Stimulated activated CD8-positive, alpha-beta memory T cell treated with anti-CD3 and anti-CD28 coated beads, Interleukin-4, amount 100 ng/mL, for 48 hours (primary cell): ENCODE results near the gene GRIA3.

Experiments used
- DNase-seq: peaks from one replicate; pipeline ENCODE4 v3.0.0-alpha.2; 2020

The GRIA3 gene

GRCh38 chrX:123184219-123184865 lies at the start of gene GRIA3:
TSS of gene GRIA3 (plus strand) at chrX:123184278. CDS start at chrX:123184536, 258 bp downstream.
- DNase-seq: no peak

GRCh38 chrX:123138473-123138872 lies 45.6 kb upstream of the GRIA3 start:
- no peak for DNase-seq

GRCh38 chrX:123140454-123140853 lies 43.6 kb upstream of the GRIA3 start:
- DNase-seq: no peak

GRCh38 chrX:123140904-123141303 lies 43.2 kb upstream of the GRIA3 start:
- no peak for DNase-seq

GRCh38 chrX:123153846-123154335 lies 30.2 kb upstream of the GRIA3 start:
- no peak for DNase-seq

GRCh38 chrX:123155327-123155726 lies 28.8 kb upstream of the GRIA3 start:
- no peak for DNase-seq

GRCh38 chrX:123157586-123157985 lies 26.5 kb upstream of the GRIA3 start:
- no peak for DNase-seq

GRCh38 chrX:123159403-123159802 lies 24.7 kb upstream of the GRIA3 start:
- DNase-seq: no peak

- DNase-seq: no peak
Observed at GRCh38 chrX:123167621-123168020, 16.5 kb upstream of the GRIA3 start.

GRCh38 chrX:123169247-123169901 lies 14.7 kb upstream of the GRIA3 start:
- DNase-seq: no peak

GRCh38 chrX:123170546-123170945 lies 13.5 kb upstream of the GRIA3 start:
- DNase-seq: no peak

- DNase-seq: no peak
Observed at GRCh38 chrX:123171781-123172180, 12.3 kb upstream of the GRIA3 start.

GRCh38 chrX:123172869-123173268 lies 11.2 kb upstream of the GRIA3 start:
- DNase-seq: no peak

GRCh38 chrX:123173833-123174232 lies 10.2 kb upstream of the GRIA3 start:
- no peak for DNase-seq

- no peak for DNase-seq
Observed at GRCh38 chrX:123175366-123176122, 8.5 kb upstream of the GRIA3 start.

- no peak for DNase-seq
Observed at GRCh38 chrX:123181233-123181914, 2.7 kb upstream of the GRIA3 start.

GRCh38 chrX:123184866-123185276 lies 793 bp downstream of the GRIA3 start:
- DNase-seq: no peak

GRCh38 chrX:123185721-123186120 lies 1.6 kb downstream of the GRIA3 start:
- no peak for DNase-seq

- no peak for DNase-seq
Observed at GRCh38 chrX:123186801-123187200, 2.7 kb downstream of the GRIA3 start.

- no peak for DNase-seq
Observed at GRCh38 chrX:123188081-123188480, 4.0 kb downstream of the GRIA3 start.

- DNase-seq: no peak
Observed at GRCh38 chrX:123189338-123189737, 5.3 kb downstream of the GRIA3 start.

- no peak for DNase-seq
Observed at GRCh38 chrX:123190096-123190495, 6.0 kb downstream of the GRIA3 start.

GRCh38 chrX:123193101-123193500 lies 9.0 kb downstream of the GRIA3 start:
- no peak for DNase-seq
